NCI-H2029 treated with DMSO at 0.1 percent for 48 hours (cell line): ENCODE results near the gene CNEP1R1.
A peak's percentile ranks its signal among the peaks of the same experiment; 100 is the strongest.
"Not testable (repeated sequence)": the region's sequence is repeated elsewhere in the genome, so short reads cannot be mapped to it uniquely, and the experiment has no call there.

Experiments
- DNase-seq: peaks from one replicate; lab custom pipeline; 2025; lab: John Stamatoyannopoulos, UW

CNEP1R1 gene

GRCh38 chr16:50024684-50025536 lies at the start of gene CNEP1R1:
Gene CNEP1R1 (plus strand): TSS chr16:50025225. CDS start chr16:50025316, 91 bp downstream.
- DNase-seq: peak; percentile 47

- DNase-seq: no peak
Measured at GRCh38 chr16:49977427-49977826, 47.6 kb upstream of the CNEP1R1 start.

- DNase-seq: no peak
Measured at GRCh38 chr16:49978569-49979326, 46.3 kb upstream of the CNEP1R1 start.

- DNase-seq: peak; percentile 3
Measured at GRCh38 chr16:49980166-49980565, 44.9 kb upstream of the CNEP1R1 start.

- DNase-seq: peak; percentile 5
Measured at GRCh38 chr16:49986351-49987124, 38.5 kb upstream of the CNEP1R1 start.

- DNase-seq: no peak
Measured at GRCh38 chr16:49987381-49987780, 37.6 kb upstream of the CNEP1R1 start.

GRCh38 chr16:49992825-49993224 lies 32.2 kb upstream of the CNEP1R1 start:
- DNase-seq: no peak

- DNase-seq: no peak
Measured at GRCh38 chr16:49993579-49993978, 31.4 kb upstream of the CNEP1R1 start.

GRCh38 chr16:49994006-49994405 lies 31.0 kb upstream of the CNEP1R1 start:
- no peak for DNase-seq

- no peak for DNase-seq
Measured at GRCh38 chr16:49995720-49996119, 29.3 kb upstream of the CNEP1R1 start.

- no peak for DNase-seq
Measured at GRCh38 chr16:49997721-49998251, 27.2 kb upstream of the CNEP1R1 start.

- DNase-seq: no peak
Measured at GRCh38 chr16:49998991-49999390, 26.0 kb upstream of the CNEP1R1 start.

GRCh38 chr16:50001144-50001543 lies 23.9 kb upstream of the CNEP1R1 start:
- DNase-seq: no peak

GRCh38 chr16:50002190-50002589 lies 22.8 kb upstream of the CNEP1R1 start:
- no peak for DNase-seq

GRCh38 chr16:50004239-50004638 lies 20.8 kb upstream of the CNEP1R1 start:
- no peak for DNase-seq

- DNase-seq: no peak
Measured at GRCh38 chr16:50006964-50007363, 18.1 kb upstream of the CNEP1R1 start.

- DNase-seq: no peak
Measured at GRCh38 chr16:50007744-50008143, 17.3 kb upstream of the CNEP1R1 start.

- no peak for DNase-seq
Measured at GRCh38 chr16:50010212-50010611, 14.8 kb upstream of the CNEP1R1 start.

- no peak for DNase-seq
Measured at GRCh38 chr16:50011707-50012106, 13.3 kb upstream of the CNEP1R1 start.

GRCh38 chr16:50012182-50012581 lies 12.8 kb upstream of the CNEP1R1 start:
- no peak for DNase-seq

GRCh38 chr16:50014211-50014610 lies 10.8 kb upstream of the CNEP1R1 start:
- DNase-seq: not testable (repeated sequence)

GRCh38 chr16:50015631-50016030 lies 9.4 kb upstream of the CNEP1R1 start:
- no peak for DNase-seq
